Neural cell (in vitro differentiated cells): ENCODE results near the gene ZNF747.

Source experiments
- CTCF ChIP-seq: fragments of 450-650 bp; IDR thresholded peaks from 2 replicates; pipeline ENCODE4 v1.5.1; 2014; ENCODE audit warnings: antibody characterized with exemption, mild to moderate bottlenecking, moderate library complexity; ENCODE audit not compliant: poor library complexity, severe bottlenecking
- EP300 ChIP-seq: fragments of 450-650 bp; conservative IDR thresholded peaks from 2 replicates; pipeline ENCODE4 v1.6.1; 2014; ENCODE audit warnings: antibody characterized with exemption, mild to moderate bottlenecking, moderate library complexity; ENCODE audit not compliant: poor library complexity, severe bottlenecking
- POLR2AphosphoS5 ChIP-seq: IDR thresholded peaks from 2 replicates; pipeline ENCODE4 v1.6.1; 2012
- TAF1 ChIP-seq: IDR thresholded peaks from 2 replicates; pipeline ENCODE4 v1.6.1; 2012; ENCODE audit warnings: low read depth

GRCh38 chr16:30535777-30536190, 1.1 kb upstream of the ZNF747 start:
- TF ChIP-seq CTCF (peak; percentile 57), TAF1 (no peak), POLR2AphosphoS5 (no peak), EP300 (no peak)
